HG02588 (cell line): ENCODE results near the gene NELL2.
"Not testable (repeated sequence)": the region's sequence is repeated elsewhere in the genome, so short reads cannot be mapped to it uniquely, and the experiment has no call there.

ENCODE experiments used
- ATAC-seq: cut with Tn5 transposase; IDR thresholded peaks from one replicate; pipeline ENCODE4 v1.9.1; 2021; ENCODE audit warnings: mild to moderate bottlenecking, moderate library complexity; ENCODE audit not compliant: unreplicated experiment

The NELL2 gene

DNA sequence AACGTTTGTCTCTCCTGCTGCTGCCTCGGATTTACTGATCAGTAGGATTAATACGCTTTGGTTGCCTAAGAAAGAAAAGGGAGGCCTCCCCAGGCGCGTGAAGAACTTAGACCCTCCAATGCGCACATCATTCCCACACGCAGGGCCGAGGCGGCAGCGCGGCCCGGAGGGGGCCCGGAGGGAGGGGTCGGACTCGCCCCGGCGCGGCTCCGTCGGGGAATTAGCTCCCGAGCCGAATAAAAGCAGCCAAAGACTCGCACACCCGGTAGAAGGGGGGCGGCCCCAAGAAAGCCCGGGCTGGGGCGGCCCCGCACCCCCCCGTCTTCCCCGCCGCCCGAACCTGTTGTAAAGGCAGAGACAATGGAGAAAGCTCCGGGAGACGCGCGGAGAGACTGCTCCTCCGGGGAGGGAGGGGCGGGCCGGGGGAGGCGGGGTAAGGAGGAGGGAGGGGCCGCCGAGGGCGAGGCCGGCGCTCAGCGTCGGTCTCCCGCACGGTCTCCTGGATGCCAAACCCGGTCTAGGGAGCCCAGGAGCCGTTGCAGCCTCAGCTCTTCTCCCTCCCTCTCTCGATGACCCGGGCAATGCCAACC, at the start of gene NELL2:
NELL2 (minus strand) TSS at position 362 of the 590 bp plus-strand sequence. CDS start 446 bp downstream, outside the sequence.
- peak; percentile 57 for ATAC-seq

DNA sequence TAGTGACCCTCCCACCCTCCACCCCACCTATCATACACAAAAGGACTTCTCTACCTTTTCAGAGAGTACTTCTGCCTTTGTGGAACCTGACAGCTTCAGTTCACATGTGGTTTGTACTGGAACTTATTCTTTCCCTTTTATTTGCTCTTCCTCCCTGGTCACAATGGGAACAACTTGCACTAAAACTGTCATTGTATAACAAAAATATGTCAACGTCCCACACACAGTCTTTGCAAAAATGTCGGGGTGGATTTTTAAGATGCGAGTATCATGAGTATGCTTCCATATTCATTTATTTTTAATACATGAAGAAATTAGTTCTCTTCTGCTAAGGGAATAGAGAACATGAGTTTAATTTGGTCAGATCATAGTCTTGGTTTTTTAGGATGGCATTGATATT, 45.6 kb upstream of the NELL2 start:
- no peak for ATAC-seq

DNA sequence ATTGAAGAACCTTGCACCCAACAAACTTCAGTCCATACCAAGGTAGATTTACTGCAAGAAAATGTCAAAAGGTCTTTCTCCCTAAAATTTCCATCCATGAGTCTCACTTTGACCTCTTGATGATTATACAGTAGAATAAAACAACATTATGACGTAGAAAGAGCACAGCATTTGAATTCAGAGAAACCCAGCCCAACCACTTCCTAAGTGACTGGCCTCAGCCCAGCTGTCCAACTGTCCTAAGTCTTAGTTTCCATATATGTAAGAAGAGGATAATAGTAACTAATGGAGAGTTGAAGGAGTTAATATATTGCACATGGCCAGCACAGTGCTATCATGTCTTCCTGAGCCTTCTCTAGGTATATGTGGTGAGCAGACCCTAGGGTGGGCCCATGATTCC, 41.0 kb upstream of the NELL2 start:
- no peak for ATAC-seq

DNA sequence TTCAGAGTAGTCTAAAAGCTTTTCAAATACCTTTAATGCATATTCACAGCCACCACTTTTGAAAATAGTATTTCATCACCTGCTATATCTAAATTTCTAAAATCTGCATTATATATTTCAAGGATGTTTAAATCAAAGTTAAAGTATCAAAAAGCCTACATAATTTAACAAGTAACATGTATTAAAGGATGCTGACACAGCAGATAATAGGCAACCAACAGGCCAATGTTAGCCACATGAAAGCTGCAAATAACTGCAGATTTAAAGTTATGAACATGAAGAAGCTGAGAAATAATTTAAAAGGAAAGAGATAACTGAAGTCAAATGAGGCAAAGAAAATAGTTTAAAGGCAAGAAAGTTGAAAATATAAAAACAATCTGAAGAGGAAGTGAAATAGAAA, 39.8 kb upstream of the NELL2 start:
- ATAC-seq: no peak

DNA sequence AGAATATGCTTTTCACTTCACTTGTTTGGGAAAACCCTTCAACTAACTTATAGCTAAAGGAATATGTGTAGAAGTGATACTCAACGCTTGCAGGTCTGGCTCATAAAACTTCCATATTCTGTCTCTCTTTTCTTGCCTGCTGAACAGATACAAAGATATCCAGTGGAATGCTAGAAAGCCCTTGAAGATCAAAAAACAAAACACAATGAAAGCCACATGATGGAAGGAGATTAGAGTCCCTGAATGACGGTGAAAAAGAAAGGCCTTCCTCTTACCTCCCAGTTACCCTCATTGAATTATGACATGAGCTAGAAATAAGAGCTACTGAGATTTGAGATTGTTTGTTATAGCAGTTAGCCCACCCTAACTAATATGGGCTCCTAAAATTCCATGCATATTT, 28.2 kb upstream of the NELL2 start:
- no peak for ATAC-seq

DNA sequence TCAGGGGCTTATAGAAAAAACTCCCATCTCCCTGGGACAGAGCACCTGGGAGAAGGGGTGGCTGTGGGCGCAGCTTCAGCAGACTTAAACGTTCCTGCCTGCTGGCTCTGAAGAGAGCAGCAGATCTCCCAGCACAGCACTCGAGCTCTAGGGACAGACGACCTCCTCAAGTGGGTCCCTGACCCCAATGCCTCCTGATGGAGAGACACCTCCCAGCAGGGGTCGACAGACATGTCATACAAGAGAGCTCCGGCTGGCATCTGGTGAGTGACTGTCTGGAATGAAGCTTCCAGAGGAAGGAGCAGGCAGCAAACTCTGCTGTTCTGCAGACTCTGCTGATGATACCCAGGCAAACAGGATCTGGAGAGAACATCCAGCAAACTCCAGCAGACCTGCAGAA, 22.0 kb upstream of the NELL2 start:
- not testable (repeated sequence) for ATAC-seq

DNA sequence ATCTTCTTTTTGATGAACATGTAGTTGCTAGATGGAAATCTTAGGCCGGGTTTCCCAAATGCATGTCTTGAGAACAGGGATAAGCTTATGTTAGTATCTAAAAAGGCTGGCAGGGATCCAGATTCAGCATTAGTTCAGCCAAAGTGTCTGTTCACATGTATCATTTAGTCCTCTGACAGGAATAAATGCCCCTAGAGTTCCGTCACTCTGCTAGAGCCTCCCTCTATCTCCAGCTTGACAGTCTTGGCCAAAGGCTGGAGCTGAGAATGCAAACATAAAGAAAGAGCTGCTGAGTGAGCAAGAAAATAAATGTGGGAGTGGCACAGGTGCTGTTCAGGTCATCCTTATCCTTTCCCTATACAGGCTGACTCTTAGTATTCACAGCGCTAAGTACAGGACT, 13.8 kb upstream of the NELL2 start:
- ATAC-seq: no peak

DNA sequence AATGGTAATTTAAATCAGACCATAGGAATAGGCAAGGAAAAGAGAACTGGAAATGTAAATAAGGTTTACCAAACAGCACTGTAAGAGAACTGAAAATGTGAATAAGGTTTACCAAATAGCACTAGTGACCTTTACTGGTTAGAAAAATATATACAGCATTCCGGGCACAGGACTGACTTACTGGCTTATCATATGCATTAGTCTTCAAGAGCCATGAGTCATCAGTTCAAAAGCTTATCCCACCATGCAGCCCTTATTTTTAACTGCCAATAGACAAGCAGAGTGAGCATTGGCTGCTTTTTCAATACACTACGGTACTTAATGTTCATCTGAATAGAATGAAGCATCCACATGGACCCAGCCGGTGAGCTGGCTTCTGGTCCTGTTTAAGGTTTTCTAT, 13.0 kb upstream of the NELL2 start:
- no peak for ATAC-seq

DNA sequence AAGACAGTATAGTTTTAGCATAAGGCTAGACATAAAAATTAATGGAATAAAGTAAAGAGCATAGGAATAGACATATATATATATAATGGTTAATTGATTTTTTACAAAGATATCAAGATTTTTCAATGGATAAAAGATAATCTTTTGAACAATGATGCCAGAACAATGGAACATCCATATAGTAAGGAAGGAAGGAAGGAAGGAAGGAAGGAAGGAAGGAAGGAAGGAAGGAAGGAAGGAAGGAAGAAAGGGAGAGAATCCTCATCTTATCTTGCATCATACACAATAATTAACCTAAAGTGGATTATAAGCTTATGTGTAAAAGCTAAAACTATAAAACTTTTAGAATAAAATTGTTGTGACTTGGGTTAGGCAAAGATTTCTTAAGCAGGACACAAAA, 9.8 kb upstream of the NELL2 start:
- no peak for ATAC-seq

DNA sequence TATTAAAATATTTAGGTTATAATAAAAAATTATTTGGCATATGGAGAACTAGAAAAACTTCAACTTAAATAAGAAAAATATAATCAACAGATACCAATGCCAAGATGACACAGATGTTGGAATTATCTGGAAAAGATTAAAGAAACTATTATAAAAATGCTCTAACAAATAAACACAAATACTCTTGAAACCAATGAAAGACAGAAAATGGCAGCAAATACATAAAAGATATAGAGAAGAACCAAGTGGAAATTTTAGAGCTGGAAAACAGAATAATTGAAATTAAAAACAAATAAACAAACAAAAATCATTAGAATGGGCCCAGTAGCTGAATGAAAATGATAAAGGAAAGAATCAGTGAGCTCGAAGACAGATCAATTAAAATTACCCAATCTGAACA, 5.1 kb upstream of the NELL2 start:
- no peak for ATAC-seq

DNA sequence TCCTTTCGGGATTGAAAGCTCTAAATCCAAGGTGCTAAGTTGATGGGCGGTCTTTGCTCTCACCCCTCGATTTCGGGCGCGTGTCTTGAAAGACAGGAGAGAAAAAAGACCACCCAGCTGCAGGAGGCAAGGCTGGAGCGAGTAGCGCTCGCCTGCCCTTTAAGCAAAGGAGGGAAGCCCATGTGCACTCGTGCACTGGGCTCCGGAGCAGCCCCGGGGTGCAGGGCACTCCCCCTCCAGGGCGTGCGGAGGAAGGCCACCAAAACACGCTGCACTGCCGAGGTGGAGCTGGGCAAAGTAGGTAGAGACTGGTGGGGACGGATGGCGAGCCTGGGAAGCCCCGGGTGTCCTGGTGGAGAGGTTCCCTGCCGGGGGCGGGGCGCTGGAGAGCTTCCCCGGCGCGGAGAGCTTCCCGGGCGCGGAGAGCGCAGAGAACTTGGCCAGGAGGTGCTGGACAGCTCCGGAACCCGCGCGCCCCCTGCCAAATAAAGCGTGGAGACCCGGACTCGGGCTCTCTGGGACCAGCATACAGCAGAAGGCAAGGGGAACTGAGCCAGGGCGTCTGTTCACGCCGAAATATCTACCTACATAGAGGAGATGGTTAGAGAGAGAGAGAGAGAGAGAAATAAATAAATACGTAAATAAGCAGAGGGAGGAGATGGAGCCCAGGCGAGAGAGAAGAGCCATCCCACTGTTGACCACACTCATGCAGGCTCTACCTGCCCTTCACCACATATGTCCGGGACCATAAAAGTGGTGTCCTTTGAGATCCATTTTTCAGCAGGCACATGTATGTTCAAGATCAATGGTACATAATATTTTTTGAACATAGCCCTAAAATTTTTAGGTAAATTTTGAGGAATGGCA, 662 bp upstream of the NELL2 start:
- peak; percentile 33 for ATAC-seq

DNA sequence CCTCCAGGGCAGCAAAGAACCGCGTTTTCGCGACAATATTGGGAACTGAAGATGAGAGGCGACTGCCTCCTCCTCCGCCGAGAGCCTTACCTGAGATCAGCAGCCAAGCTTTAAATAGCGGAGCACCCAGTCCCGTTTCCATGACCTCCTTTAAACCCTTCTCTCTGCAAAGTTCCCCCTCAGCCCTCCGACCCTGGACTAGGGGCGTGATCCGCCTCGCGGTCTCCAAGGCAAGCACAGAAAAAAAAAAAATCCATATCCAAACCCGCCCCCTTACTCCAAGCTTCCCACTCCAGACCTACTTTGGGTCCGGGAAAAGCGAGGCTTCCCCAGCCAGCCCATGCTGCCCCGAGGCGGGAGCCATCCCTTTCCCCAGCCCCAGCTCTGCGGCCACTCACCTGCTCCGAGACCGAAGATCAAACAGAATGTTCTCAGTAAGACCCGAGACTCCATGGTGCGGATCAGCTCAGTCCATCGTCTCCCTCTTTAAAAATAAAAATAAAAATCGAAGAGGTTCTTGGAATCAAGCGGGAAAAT, 630 bp downstream of the NELL2 start:
- peak; percentile 12 for ATAC-seq

DNA sequence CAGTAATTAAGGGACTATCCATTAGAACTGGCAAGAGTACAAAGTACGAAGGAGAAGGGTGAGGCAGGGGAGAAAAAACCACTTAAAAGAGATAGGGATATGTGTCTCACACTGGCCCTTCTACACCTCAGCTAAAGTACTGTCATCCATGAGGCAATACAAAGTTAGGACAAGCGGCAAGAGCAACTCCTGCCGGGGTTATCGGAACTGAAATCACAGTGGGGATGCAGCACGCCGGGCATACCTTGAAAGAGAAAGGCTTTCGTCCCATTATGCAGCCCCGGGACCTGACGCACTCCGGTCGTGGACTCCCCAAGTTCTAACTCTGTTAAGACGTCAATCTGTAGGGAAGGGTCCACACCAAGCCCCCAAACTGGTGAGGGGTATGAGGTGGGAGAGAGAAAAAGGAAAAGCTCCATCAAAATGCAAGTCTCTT, 1.1 kb downstream of the NELL2 start:
- ATAC-seq: no peak

DNA sequence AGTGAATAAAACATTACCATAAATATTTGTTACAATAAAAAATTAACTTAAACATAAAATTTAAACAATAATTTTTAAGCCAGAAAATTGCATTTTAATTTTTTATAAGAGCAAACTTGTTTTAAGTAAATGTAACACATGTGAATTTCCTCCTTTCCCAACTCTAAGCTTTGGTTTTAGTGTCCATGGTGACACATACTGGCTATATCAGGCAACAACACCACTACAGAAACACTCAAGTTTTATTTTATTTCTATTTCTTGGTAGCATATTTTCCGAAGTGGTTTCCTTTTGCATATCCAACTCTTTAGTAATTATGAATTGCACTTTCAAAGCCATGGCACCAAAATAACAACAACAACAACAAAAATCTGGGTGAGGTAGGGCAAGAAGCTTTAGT, 2.2 kb downstream of the NELL2 start:
- ATAC-seq: no peak

DNA sequence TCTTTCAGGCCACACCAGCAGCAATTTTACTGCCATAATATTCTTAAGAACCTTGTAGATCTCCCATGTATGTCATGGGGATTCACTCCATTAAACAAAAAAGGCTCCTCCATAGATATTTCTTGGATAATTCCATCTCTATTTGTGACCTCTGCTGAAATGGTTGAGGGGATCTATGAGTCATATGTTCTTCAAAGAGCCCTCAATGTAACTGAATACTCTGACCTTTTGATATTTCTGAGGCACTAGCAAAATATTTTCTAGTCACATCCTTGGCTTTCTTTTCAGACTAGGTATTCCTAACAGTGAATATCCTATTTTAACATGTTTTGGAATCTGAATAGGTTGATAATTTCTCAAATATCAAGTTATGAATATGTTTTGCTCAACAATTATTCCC, 6.6 kb downstream of the NELL2 start:
- no peak for ATAC-seq

DNA sequence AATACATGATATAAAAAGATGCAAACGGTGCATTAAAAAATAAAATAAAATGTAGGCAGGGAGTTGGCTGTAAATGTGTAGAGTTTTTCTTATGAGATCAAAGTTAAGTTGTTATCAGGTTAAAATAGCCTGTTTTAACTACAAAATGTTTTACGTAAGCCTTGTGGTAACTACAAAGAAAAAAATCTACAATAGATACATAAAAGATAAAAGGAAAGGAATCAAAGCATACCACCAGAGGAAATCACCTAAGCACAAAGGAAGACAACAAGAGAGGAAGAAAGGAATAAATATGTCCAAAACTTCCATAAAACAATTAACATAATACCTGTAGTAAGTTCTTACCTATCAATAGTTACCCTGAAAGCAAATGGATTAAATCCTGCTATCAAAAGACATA, 12.2 kb downstream of the NELL2 start:
- ATAC-seq: no peak

DNA sequence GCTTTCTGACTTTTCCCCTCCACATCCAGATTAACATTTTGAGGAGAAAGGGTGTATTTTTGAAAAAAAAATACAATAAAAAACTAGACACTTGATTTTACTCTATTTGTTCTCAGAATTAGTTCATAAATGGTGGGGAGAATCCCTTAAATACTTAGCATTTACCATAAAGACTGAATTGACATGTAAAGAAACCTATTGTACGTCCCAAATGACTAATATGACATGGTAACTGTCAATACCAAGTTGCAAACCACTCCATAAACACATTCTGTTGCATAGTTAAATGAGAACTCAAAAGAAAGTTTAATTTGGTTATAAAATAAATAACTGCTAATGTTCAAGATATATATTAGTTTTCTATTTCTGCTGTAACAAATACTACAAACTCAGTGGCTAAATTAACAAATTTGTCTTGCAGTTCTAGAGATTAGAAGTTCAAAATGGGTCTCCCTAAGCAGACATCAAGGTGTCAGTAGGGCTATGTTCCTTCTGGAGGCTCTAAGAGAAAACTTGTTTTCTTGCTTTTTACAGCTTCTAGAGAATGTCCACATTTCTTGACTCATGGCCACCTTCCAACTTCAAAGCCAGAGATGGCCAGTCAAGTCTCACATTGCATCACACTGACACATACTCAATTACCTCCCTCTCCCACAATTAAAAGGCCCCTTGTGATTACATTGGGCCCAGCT, 16.0 kb downstream of the NELL2 start:
- no peak for ATAC-seq

DNA sequence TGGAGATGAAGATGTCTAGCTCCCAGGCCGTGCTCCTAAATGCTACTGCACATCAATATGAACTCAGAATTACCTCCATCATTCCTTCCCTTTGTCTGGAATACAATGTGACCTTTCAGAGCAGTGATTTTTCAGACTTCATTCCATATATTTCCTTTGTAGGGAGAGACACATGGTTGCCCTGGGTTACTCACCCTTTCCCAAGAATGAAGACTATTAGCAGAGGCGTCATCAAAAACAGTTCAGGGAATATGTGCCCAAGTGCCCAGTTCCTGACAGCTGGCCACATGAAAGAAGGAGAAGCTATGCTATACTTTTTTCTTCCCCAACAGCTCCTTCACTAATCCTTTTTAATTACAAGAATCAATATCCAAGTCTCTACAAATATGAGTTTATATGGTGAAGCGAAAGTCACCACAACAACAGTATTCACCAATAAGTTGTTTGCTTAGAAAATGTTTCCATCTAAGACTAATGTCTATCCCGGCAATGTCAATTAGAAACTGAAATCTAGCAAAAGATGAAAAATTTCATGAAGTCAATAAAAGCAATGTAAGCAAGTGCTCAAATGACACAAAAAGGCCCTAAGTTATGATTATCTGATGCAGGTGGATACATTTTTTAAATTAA, 17.8 kb downstream of the NELL2 start:
- no peak for ATAC-seq

DNA sequence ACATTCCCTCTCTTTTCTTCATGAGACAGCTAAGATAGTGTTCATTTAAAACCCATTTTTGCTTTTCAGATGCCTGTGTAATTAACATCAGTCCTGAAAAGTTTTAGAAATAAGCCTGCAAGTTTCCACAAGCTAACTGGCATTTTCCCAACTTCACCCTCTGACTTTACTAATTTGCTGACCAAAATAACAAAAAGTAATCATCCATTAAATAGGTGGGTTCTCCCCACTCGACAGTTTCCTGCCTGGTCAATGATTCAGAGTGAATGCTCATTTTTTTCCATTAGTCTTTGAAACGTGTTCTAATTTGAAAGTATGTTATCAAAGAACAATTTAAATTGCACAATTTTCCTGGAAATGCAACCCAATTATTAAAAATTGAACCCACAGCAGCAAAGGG, 23.6 kb downstream of the NELL2 start:
- no peak for ATAC-seq

DNA sequence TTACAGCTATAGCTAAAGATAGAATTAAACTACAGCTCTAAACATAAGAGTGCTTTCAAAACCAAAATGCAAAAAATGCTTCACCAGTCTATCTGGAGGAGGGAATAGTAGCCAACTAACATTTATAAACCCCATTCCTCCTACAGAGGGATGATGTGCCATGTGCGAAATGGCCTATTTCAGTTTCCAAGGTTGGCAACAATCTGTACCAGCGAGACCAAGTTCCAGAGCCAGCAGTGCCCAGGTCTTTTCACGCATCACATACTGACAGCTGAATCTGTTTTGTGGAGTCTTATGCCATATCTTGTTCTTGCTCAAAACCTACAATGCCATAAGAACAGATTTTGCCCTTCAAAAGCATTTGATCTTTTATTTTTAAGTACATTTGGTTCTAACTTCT, 24.5 kb downstream of the NELL2 start:
- no peak for ATAC-seq

DNA sequence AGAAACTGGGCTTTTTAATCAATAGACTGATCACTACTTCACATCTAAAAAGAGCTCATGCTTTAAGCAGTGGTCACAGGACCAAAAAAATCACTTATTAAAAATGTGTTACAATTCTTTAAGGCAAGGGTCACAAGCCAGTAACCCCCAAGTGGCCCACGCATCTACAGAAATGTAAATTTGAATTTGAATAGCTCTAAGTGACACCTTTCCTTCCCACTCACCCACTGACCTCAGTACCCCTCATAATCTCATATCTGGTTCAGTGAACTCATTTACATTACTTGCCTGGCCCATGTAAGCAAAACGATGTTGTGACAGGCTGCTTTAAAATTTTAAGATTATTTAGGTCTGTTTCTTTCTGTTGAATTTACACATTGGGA, 27.4 kb downstream of the NELL2 start:
- peak; percentile 62 for ATAC-seq
